ENCODE measurements around the gene OR6M1. TPM values are rescaled to one million over a fixed set of nuclear protein-coding genes. Genes with fewer than 3 reads are reported as not detected.

OR6M1 gene
- total RNA-seq, 2 donors from 2014 or later, result not detected

- Histone ChIP-seq H3K9me3 (ENCODE audit: control insufficient read depth, low read length) (peaks cover 56% of the 10 kb centered on the region), H3K4me3 (ENCODE audit: low read length) (no peak overlapping the region), H3K27ac (ENCODE audit: low read depth, low read length) (no peak overlapping the region), H3K36me3 (ENCODE audit: control insufficient read depth, insufficient read depth, low read length) (no peaks in the 10 kb centered on the region), H3K27me3 (ENCODE audit: control insufficient read depth, insufficient read depth, low read length, poor library complexity, severe bottlenecking) (no peaks in the 10 kb centered on the region), H3K4me1 (ENCODE audit: control insufficient read depth, insufficient read depth, low read length) (no peaks in the 10 kb centered on the region), H3K9ac (ENCODE audit: extremely low read depth, low read length, poor library complexity, severe bottlenecking) (no peak overlapping the region)
- no peak overlapping the region for H3K4me3 Mint-ChIP-seq
- H3K4me1 Mint-ChIP-seq, result peaks cover 18% of the 10 kb centered on the region
- peaks cover 25% of the 10 kb centered on the region for H3K9me3 Mint-ChIP-seq
- peaks cover 4% of the 10 kb centered on the region for H3K36me3 Mint-ChIP-seq (ENCODE audit: low read depth)
- H3K27ac Mint-ChIP-seq, result no peak overlapping the region
- no peak for TF ChIP-seq CTCF (conservative IDR thresholded peaks at IDR 0.05)
- H3K27me3 Mint-ChIP-seq (ENCODE audit: insufficient read depth), result no peaks in the 10 kb centered on the region
- WGBS, 2 experiments (ENCODE audit: insufficient coverage in 1 of 2, insufficient read length in 1 of 2), result 94 to 100% methylated on average over 1 to 3 of the region's 3 CpGs
- DNase-seq, result no peak
Observed at GRCh38 chr11:123771664-123772063, 34.5 kb downstream of the OR6M1 start.

GRCh38 chr11:123770712-123771111 is 35.4 kb downstream of the OR6M1 start:
- Mint-ChIP-seq H3K27ac (no peak overlapping the region), H3K36me3 (ENCODE audit: low read depth) (peaks cover 4% of the 10 kb centered on the region), H3K9me3 (peaks cover 25% of the 10 kb centered on the region), H3K27me3 (ENCODE audit: insufficient read depth) (no peaks in the 10 kb centered on the region), H3K4me1 (peaks cover 15% of the 10 kb centered on the region), H3K4me3 (no peak overlapping the region)
- DNase-seq, result no peak
- Histone ChIP-seq H3K27ac (ENCODE audit: low read depth, low read length) (no peak overlapping the region), H3K9ac (ENCODE audit: extremely low read depth, low read length, poor library complexity, severe bottlenecking) (no peak overlapping the region), H3K36me3 (ENCODE audit: control insufficient read depth, insufficient read depth, low read length) (no peaks in the 10 kb centered on the region), H3K9me3 (ENCODE audit: control insufficient read depth, low read length) (peaks cover 50% of the 10 kb centered on the region), H3K4me1 (ENCODE audit: control insufficient read depth, insufficient read depth, low read length) (no peaks in the 10 kb centered on the region), H3K27me3 (ENCODE audit: control insufficient read depth, insufficient read depth, low read length, poor library complexity, severe bottlenecking) (no peaks in the 10 kb centered on the region), H3K4me3 (ENCODE audit: low read length) (no peak overlapping the region)
- no peak for TF ChIP-seq CTCF (conservative IDR thresholded peaks at IDR 0.05)

GRCh38 chr11:123765601-123766000 is 40.5 kb downstream of the OR6M1 start:
- no peak overlapping the region for H3K27ac ChIP-seq (ENCODE audit: low read depth, low read length)
- no peaks in the 10 kb centered on the region for H3K27me3 Mint-ChIP-seq (ENCODE audit: insufficient read depth)
- peaks cover 41% of the 10 kb centered on the region for H3K9me3 Mint-ChIP-seq
- no peak for TF ChIP-seq CTCF (conservative IDR thresholded peaks at IDR 0.05)
- H3K4me1 Mint-ChIP-seq, result no peaks in the 10 kb centered on the region
- no peak overlapping the region for H3K4me3 ChIP-seq (ENCODE audit: low read length)
- H3K27me3 ChIP-seq (ENCODE audit: control insufficient read depth, insufficient read depth, low read length, poor library complexity, severe bottlenecking), result no peaks in the 10 kb centered on the region
- no peak for DNase-seq
- peaks cover 15% of the 10 kb centered on the region for H3K36me3 Mint-ChIP-seq (ENCODE audit: low read depth)
- no peaks in the 10 kb centered on the region for H3K36me3 ChIP-seq (ENCODE audit: control insufficient read depth, insufficient read depth, low read length)
- H3K27ac Mint-ChIP-seq, result no peak overlapping the region
- H3K9ac ChIP-seq (ENCODE audit: extremely low read depth, low read length, poor library complexity, severe bottlenecking), result no peak overlapping the region
- H3K9me3 ChIP-seq (ENCODE audit: control insufficient read depth, low read length), result peaks cover 51% of the 10 kb centered on the region
- WGBS, 2 experiments (ENCODE audit: insufficient coverage in 1 of 2, insufficient read length in 1 of 2), result 50 to 60% methylated on average over 1 of the region's 1 CpG
- H3K4me3 Mint-ChIP-seq, result no peak overlapping the region
- no peaks in the 10 kb centered on the region for H3K4me1 ChIP-seq (ENCODE audit: control insufficient read depth, insufficient read depth, low read length)
